ENCODE results near the gene STEAP2. TPM values are rescaled to one million over a fixed set of nuclear protein-coding genes. Genes with fewer than 3 reads are reported as not detected.

The STEAP2 gene
- total and polyA plus RNA-seq, 8 donors: 2.3 to 10.7 (median 7.3) TPM

- H3K4me1 ChIP-seq: peaks cover 10 to 13% (median 10%) of the 10 kb centered on the region in 3 donors
- no peaks in the 10 kb centered on the region for H3K27me3 ChIP-seq
- intact Hi-C loops (cut with DNase I): no loop called here
- TF ChIP-seq, protein P1, sequence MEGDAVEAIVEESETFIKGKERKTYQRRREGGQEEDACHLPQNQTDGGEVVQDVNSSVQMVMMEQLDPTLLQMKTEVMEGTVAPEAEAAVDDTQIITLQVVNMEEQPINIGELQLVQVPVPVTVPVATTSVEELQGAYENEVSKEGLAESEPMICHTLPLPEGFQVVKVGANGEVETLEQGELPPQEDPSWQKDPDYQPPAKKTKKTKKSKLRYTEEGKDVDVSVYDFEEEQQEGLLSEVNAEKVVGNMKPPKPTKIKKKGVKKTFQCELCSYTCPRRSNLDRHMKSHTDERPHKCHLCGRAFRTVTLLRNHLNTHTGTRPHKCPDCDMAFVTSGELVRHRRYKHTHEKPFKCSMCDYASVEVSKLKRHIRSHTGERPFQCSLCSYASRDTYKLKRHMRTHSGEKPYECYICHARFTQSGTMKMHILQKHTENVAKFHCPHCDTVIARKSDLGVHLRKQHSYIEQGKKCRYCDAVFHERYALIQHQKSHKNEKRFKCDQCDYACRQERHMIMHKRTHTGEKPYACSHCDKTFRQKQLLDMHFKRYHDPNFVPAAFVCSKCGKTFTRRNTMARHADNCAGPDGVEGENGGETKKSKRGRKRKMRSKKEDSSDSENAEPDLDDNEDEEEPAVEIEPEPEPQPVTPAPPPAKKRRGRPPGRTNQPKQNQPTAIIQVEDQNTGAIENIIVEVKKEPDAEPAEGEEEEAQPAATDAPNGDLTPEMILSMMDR (IDR thresholded peaks at IDR 0.05): no peak
- no peak overlapping the region for H3K4me3 ChIP-seq
- H3K9me3 ChIP-seq: no peaks in the 10 kb centered on the region
- H3K27ac ChIP-seq: no peak overlapping the region
- FAIRE-seq (no peak), DNase-seq (no peak), ATAC-seq (no peak)
- WGBS, 2 donors: 84 to 93% methylated on average over 1 of the region's 1 CpG
- H3K36me3 ChIP-seq: no peaks in the 10 kb centered on the region
Observed at GRCh38 chr7:90191648-90192047, 19.9 kb upstream of the STEAP2 start.

DNA sequence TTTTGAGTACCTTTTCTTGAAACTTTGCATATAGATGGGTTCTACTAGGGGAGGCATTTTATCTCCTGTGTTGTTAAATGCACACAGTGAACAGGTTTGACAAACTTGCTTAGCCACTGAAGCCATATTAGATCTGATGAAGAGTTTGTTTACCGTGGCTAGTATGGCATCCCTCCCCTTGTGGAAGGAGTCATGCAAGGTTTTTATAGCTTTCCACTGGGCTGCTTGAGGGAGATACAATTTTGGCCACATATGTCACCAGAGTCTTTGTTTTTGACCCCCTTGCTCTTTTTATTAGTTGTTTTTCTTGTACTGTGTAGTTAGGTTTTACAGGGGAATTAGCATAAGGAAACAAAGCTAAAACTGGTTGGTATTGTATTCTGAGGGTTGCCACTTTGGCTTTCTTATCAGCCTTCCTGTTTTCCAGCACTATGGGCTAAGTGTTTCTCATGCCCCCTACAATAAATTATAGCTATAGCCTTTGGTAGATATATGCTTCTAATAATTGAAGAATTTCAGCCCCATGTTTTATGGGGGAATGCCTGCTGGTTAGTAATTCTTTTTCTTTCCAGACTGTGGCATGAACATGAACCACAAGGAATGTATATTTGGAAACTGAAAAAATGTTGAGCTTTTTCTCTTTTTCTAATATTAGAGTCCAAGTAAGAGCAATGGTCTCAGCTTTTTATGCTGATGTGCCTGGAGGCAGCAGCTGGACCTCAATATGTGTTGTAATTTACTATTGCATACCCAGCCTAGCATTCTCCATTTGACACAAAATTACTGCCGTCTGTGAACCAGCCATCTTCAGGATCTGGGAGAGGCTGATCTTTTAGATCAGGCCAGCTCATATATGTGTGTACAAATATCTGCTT, 18.4 kb upstream of the STEAP2 start:
- FAIRE-seq (no peak), ATAC-seq (no peak)

GRCh38 chr7:90194911-90195809, 16.4 kb upstream of the STEAP2 start:
- Histone ChIP-seq H3K4me3 (no peak overlapping the region), H3K36me3 (no peaks in the 10 kb centered on the region), H3K9me3 (no peaks in the 10 kb centered on the region), H3K27me3 (no peaks in the 10 kb centered on the region), H3K4me1 (no peaks in the 10 kb centered on the region), H3K27ac (no peak overlapping the region)
- no peak for ATAC-seq
- DNase-seq: no peak
- FAIRE-seq: no peak
- intact Hi-C loops (cut with DNase I): no loop called here
- TF ChIP-seq, protein P1 (IDR thresholded peaks at IDR 0.05): no peak
- WGBS, 2 donors: 79 to 89% methylated on average over 10 of the region's 10 CpGs

More for the DNA sequence above, 18.4 kb upstream of the STEAP2 start:
- Histone ChIP-seq H3K36me3 (no peaks in the 10 kb centered on the region), H3K4me1 (peaks cover 7 to 9% (median 8%) of the 10 kb centered on the region in 3 donors), H3K4me3 (no peak overlapping the region), H3K27ac (no peak overlapping the region), H3K27me3 (no peaks in the 10 kb centered on the region), H3K9me3 (no peaks in the 10 kb centered on the region)
- DNase-seq: no peak
- WGBS, 2 donors: 44 to 78% methylated on average over 2 of the region's 2 CpGs
- TF ChIP-seq, protein P1 (IDR thresholded peaks at IDR 0.05): no peak
- intact Hi-C loops (cut with DNase I): no loop called here

DNA sequence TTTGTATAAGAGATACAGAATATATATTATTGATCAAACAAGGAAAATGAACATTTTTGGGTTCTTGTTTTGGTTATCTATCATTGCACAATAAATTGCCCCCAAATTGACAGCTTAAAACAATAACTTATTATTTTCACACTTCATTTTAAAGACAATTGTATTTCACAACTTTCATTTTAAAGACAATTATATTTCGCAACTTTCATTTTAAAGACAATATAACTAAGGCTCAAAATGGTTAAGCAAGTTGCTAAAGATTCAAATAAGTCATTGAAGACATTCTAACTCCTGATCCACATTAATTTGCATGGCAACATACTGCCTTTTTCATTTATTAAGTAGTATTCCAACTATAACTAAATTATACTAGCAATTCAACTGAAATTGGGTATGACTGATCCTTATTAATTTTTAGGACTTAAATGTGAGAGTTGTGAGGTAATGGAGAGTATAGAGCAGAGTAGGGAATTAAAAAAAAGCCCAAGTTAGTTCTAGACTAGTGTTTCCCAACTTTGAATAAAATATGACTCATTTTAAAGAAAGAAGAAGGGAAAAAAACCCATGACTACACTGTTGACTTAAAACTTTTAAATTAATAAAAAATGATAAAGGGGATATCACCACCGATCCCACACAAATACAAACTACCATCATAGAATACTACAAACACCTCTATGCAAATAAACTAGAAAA, 9.9 kb upstream of the STEAP2 start:
- FAIRE-seq (no peak), ATAC-seq (no peak), DNase-seq (no peak)
- Histone ChIP-seq H3K27ac (no peak overlapping the region), H3K4me3 (no peak overlapping the region), H3K9me3 (no peaks in the 10 kb centered on the region), H3K36me3 (no peaks in the 10 kb centered on the region), H3K27me3 (no peaks in the 10 kb centered on the region), H3K4me1 (no peaks in the 10 kb centered on the region)
- TF ChIP-seq, protein P1 (IDR thresholded peaks at IDR 0.05): no peak
- WGBS, 2 donors: 93 to 97% methylated on average over 2 of the region's 2 CpGs
- intact Hi-C loops (cut with DNase I): no loop called here

Data from pancreas (tissue), 10 donors.